HUES64 (cell line): Measurements from ENCODE around the gene NECAB2.

ENCODE experiments used
- H3K27ac ChIP-seq: 2 replicates; pipeline ENCODE4 v1.7.0; 2013; ENCODE audit warnings: low read depth, low read length, inconsistent platforms
- H3K27me3 ChIP-seq: 2 replicates; pipeline ENCODE4 v1.6.1; 2013; ENCODE audit warnings: mild to moderate bottlenecking, low read length; ENCODE audit not compliant: insufficient read depth
- H3K36me3 ChIP-seq: 2 replicates; pipeline ENCODE4 v1.6.1; 2013; ENCODE audit warnings: mild to moderate bottlenecking, low read length; ENCODE audit not compliant: insufficient read depth
- H3K4me1 ChIP-seq: 2 replicates; pipeline ENCODE4 v1.6.1; 2013; ENCODE audit warnings: mild to moderate bottlenecking, low read length, moderate library complexity; ENCODE audit not compliant: insufficient read depth
- H3K4me3 ChIP-seq: 2 replicates; pipeline ENCODE4 v1.5.1; 2013; ENCODE audit warnings: mild to moderate bottlenecking, low read length, moderate library complexity
- H3K9ac ChIP-seq: 2 replicates; pipeline ENCODE4 v1.6.1; 2013; ENCODE audit warnings: mild to moderate bottlenecking, low read depth, low read length
- H3K9me3 ChIP-seq: 2 replicates; pipeline ENCODE4 v1.6.1; 2013; ENCODE audit warnings: low read depth, low read length; ENCODE audit not compliant: insufficient read depth
- WGBS: fragments of 150-250, 120-280 bp; methylation state at CpG from one replicate; pipeline ENCODE4 v1.1.7; 2013; ENCODE audit warnings: missing lambda C conversion rate; 5-methylcytosine and 5-hydroxymethylcytosine counted together

The NECAB2 gene

GRCh38 chr16:83972256-83973008 lies 4.4 kb downstream of the NECAB2 start:
- 89% methylated on average over 19 of the region's 19 CpGs for WGBS
- no peak overlapping the region for H3K27ac ChIP-seq
- H3K9me3 ChIP-seq, result no peaks in the 10 kb centered on the region
- H3K36me3 ChIP-seq, result no peaks in the 10 kb centered on the region
- no peaks in the 10 kb centered on the region for H3K4me1 ChIP-seq
- H3K27me3 ChIP-seq, result peaks cover 14% of the 10 kb centered on the region
- H3K9ac ChIP-seq, result no peak overlapping the region
- H3K4me3 ChIP-seq, result no peak overlapping the region

GRCh38 chr16:83973077-83973476 lies 5.0 kb downstream of the NECAB2 start:
- H3K36me3 ChIP-seq, result no peaks in the 10 kb centered on the region; the same call in 1 of the 2 replicates
- H3K4me3 ChIP-seq, result no peak overlapping the region
- no peak overlapping the region for H3K9ac ChIP-seq
- peaks cover 4% of the 10 kb centered on the region; the same call in 1 of the 2 replicates for H3K9me3 ChIP-seq
- 96% methylated on average over 10 of the region's 10 CpGs for WGBS
- H3K27ac ChIP-seq, result no peak overlapping the region
- peaks cover 14% of the 10 kb centered on the region for H3K27me3 ChIP-seq
- no peaks in the 10 kb centered on the region for H3K4me1 ChIP-seq

GRCh38 chr16:83973581-83974385 lies 5.7 kb downstream of the NECAB2 start:
- no peak overlapping the region for H3K27ac ChIP-seq
- 92% methylated on average over 22 of the region's 22 CpGs for WGBS

GRCh38 chr16:83974475-83974874 lies 6.4 kb downstream of the NECAB2 start:
- 74% methylated on average over 7 of the region's 7 CpGs for WGBS
- Histone ChIP-seq H3K4me3 (no peak overlapping the region), H3K9ac (no peak overlapping the region), H3K27ac (no peak overlapping the region), H3K27me3 (peaks cover 5% of the 10 kb centered on the region; the same call in 1 of the 2 replicates), H3K4me1 (no peaks in the 10 kb centered on the region), H3K36me3 (no peaks in the 10 kb centered on the region; the same call in 1 of the 2 replicates), H3K9me3 (peaks cover 15% of the 10 kb centered on the region)

More at GRCh38 chr16:83973581-83974385, 5.7 kb downstream of the NECAB2 start:
- no peaks in the 10 kb centered on the region for H3K4me1 ChIP-seq
- peaks cover 11% of the 10 kb centered on the region for H3K9me3 ChIP-seq
- no peaks in the 10 kb centered on the region; the same call in 1 of the 2 replicates for H3K36me3 ChIP-seq
- peaks cover 12% of the 10 kb centered on the region for H3K27me3 ChIP-seq
- H3K4me3 ChIP-seq, result no peak overlapping the region
- no peak overlapping the region for H3K9ac ChIP-seq

GRCh38 chr16:83975590-83976260 lies 7.7 kb downstream of the NECAB2 start:
- Histone ChIP-seq H3K9me3 (peaks cover 15% of the 10 kb centered on the region), H3K9ac (no peak overlapping the region), H3K36me3 (no peaks in the 10 kb centered on the region; the same call in 1 of the 2 replicates), H3K27ac (no peak overlapping the region), H3K4me1 (no peaks in the 10 kb centered on the region), H3K4me3 (no peak overlapping the region), H3K27me3 (no peaks in the 10 kb centered on the region)
- WGBS, result 91% methylated on average over 15 of the region's 15 CpGs

GRCh38 chr16:83977056-83977815 lies 9.2 kb downstream of the NECAB2 start:
- H3K36me3 ChIP-seq, result no peaks in the 10 kb centered on the region; the same call in 1 of the 2 replicates
- H3K9ac ChIP-seq, result no peak overlapping the region
- WGBS, result 95% methylated on average over 6 of the region's 6 CpGs
- no peaks in the 10 kb centered on the region for H3K4me1 ChIP-seq
- no peak overlapping the region for H3K27ac ChIP-seq
- H3K27me3 ChIP-seq, result no peaks in the 10 kb centered on the region
- no peak overlapping the region for H3K4me3 ChIP-seq
- peaks cover 15% of the 10 kb centered on the region for H3K9me3 ChIP-seq

GRCh38 chr16:83978401-83978904 lies 10.4 kb downstream of the NECAB2 start:
- Histone ChIP-seq H3K9me3 (peaks cover 15% of the 10 kb centered on the region), H3K27ac (no peak overlapping the region), H3K36me3 (no peaks in the 10 kb centered on the region; the same call in 1 of the 2 replicates), H3K27me3 (no peaks in the 10 kb centered on the region), H3K4me3 (no peak overlapping the region), H3K4me1 (no peaks in the 10 kb centered on the region), H3K9ac (no peak overlapping the region)
- WGBS, result 94% methylated on average over 5 of the region's 5 CpGs

- Histone ChIP-seq H3K36me3 (no peaks in the 10 kb centered on the region; the same call in 1 of the 2 replicates), H3K9me3 (peaks cover 15% of the 10 kb centered on the region), H3K4me3 (no peak overlapping the region), H3K27ac (no peak overlapping the region; the same call in 1 of the 2 replicates), H3K27me3 (no peaks in the 10 kb centered on the region), H3K9ac (no peak overlapping the region), H3K4me1 (no peaks in the 10 kb centered on the region)
- WGBS, result 56% methylated on average over 4 of the region's 7 CpGs
These were observed 11.4 kb downstream of the NECAB2 start for GRCh38 chr16:83979441-83979840.

- Histone ChIP-seq H3K4me1 (no peaks in the 10 kb centered on the region), H3K9ac (no peak overlapping the region), H3K27me3 (no peaks in the 10 kb centered on the region), H3K36me3 (no peaks in the 10 kb centered on the region; the same call in 1 of the 2 replicates), H3K4me3 (no peak overlapping the region), H3K27ac (no peak overlapping the region), H3K9me3 (peaks cover 15% of the 10 kb centered on the region)
- 95% methylated on average over 2 of the region's 2 CpGs for WGBS
These were observed 12.8 kb downstream of the NECAB2 start for GRCh38 chr16:83980794-83981193.

- Histone ChIP-seq H3K9me3 (peaks cover 15% of the 10 kb centered on the region), H3K9ac (no peak overlapping the region), H3K4me1 (no peaks in the 10 kb centered on the region), H3K27me3 (no peaks in the 10 kb centered on the region), H3K27ac (no peak overlapping the region), H3K4me3 (no peak overlapping the region), H3K36me3 (no peaks in the 10 kb centered on the region; the same call in 1 of the 2 replicates)
- WGBS, result 95% methylated on average over 8 of the region's 8 CpGs
These were observed 13.8 kb downstream of the NECAB2 start for GRCh38 chr16:83981799-83982198.
